ENCODE data around the gene PCK1. TPM values are rescaled to one million over a fixed set of nuclear protein-coding genes. Genes with fewer than 3 reads are reported as not detected.
A peak's percentile ranks its signal among the peaks of the same experiment; 100 is the strongest.

Gene PCK1
- total and polyA plus RNA-seq, 4 donors, result 8.9 to 532 (median 314) TPM

GRCh38 chr20:57527728-57528127 is 33.2 kb upstream of the PCK1 start:
- WGBS, result 46% methylated on average over 6 of the region's 6 CpGs
- H3K27me3 ChIP-seq (ENCODE audit: control insufficient read depth in 4 of 4, insufficient read depth in 4 of 4, low read length in 3 of 4), result no peaks in the 10 kb centered on the region
- H3K9me3 ChIP-seq (ENCODE audit: control insufficient read depth in 4 of 4, low read length in 3 of 4), result no peaks in the 10 kb centered on the region
- TF ChIP-seq SP1 (IDR thresholded peaks at IDR 0.05) (peak; percentile 55), HNF4G (IDR thresholded peaks at IDR 0.05) (no peak), GABPA (IDR thresholded peaks at IDR 0.05 in 1 of 2, conservative IDR thresholded peaks at IDR 0.05 in 1 of 2) (peak in 1 of 2 donors; percentile 8), EGR1 (IDR thresholded peaks at IDR 0.05; ENCODE audit: low read depth in 2 of 2) (no peak), MAX (IDR thresholded peaks at IDR 0.05) (no peak), RXRA (IDR thresholded peaks at IDR 0.05) (peak; percentile 59 to 92), TAF1 (conservative IDR thresholded peaks at IDR 0.05) (no peak), ZBTB33 (IDR thresholded peaks at IDR 0.05) (peak; percentile 51), FOXA1 (IDR thresholded peaks at IDR 0.05) (peak; percentile 47), REST (IDR thresholded peaks at IDR 0.05) (peak; percentile 22), RAD21 (IDR thresholded peaks at IDR 0.05) (peak; percentile 55), FOXA2 (IDR thresholded peaks at IDR 0.05) (peak; percentile 59), YY1 (IDR thresholded peaks at IDR 0.05) (peak; percentile 70), ATF3 (IDR thresholded peaks at IDR 0.05) (peak; percentile 17), NR2F2 (IDR thresholded peaks at IDR 0.05) (no peak), CTCF (IDR thresholded peaks at IDR 0.05; ENCODE audit: low read depth, low read length, missing input control) (no peak), HNF4A (conservative IDR thresholded peaks at IDR 0.05) (peak; percentile 70 to 87), JUND (IDR thresholded peaks at IDR 0.05) (peak; percentile 18 to 77)
- peak overlapping the region in 1 of 2 donors; percentile 54 for H3K9ac ChIP-seq (ENCODE audit: low read depth in 1 of 2, low read length in 2 of 2)
- H3K27ac ChIP-seq (ENCODE audit: low read depth in 1 of 2, low read length in 2 of 2), result peak overlapping the region; percentile 74 to 84
- no peaks in the 10 kb centered on the region for H3K36me3 ChIP-seq (ENCODE audit: control insufficient read depth in 4 of 4, insufficient read depth in 3 of 4, low read depth in 1 of 4, low read length in 3 of 4)
- H3K4me3 ChIP-seq (ENCODE audit: low read depth in 1 of 3, low read length in 3 of 3), result no peak overlapping the region
- DNase-seq (ENCODE audit: low spot score), result no peak
- H3K4me1 ChIP-seq (ENCODE audit: control insufficient read depth in 4 of 4, insufficient read depth in 4 of 4, low read length in 3 of 4), result peaks cover 9 to 37% (median 26%) of the 10 kb centered on the region in 4 donors
